K562 treated with DMSO at 1 percent for 4 hours (cell line): ENCODE results near the gene CYBA. TPM values are rescaled to one million over a fixed set of nuclear protein-coding genes. Genes with fewer than 3 reads are reported as not detected.

ENCODE experiments used
- total RNA-seq: library from RNA; unstranded; fragments of 300-600 nt; gene quantifications from 2 replicates; pipeline ENCODE4 v1.2.3, GENCODE V29; 2022; ENCODE audit not compliant: insufficient read depth

Gene CYBA
- total RNA-seq = 618 and 683 TPM in 2 replicates

GRCh38 chr16:88650749-88651275 is at the start of gene CYBA:
Gene CYBA, minus strand, starts transcription at chr16:88651053. Its CDS starts 40 bp downstream, at chr16:88651013.

GRCh38 chr16:88686439-88687253 is 35.8 kb upstream of the CYBA start, which contains the start of gene SNAI3:
Gene SNAI3, minus strand, starts transcription at chr16:88686507. Its CDS starts 101 bp downstream, at chr16:88686406.

GRCh38 chr16:88662843-88663606 is 12.2 kb upstream of the CYBA start, which contains the start of gene MVD:
Gene MVD, minus strand, starts transcription at chr16:88663091. Its CDS starts 11 bp downstream, at chr16:88663080.

GRCh38 chr16:88638323-88639230 is 12.3 kb downstream of the CYBA start, which contains the start of gene IL17C:
Gene IL17C, plus strand, starts transcription at chr16:88638572. Its CDS starts 70 bp downstream, at chr16:88638642.

Other genes with a start within 250 kb of the CYBA start
- gene ZFPM1, start 197.8 kb downstream of the CYBA start, total RNA-seq = 7.7 and 8.9 TPM in 2 replicates
- gene ZC3H18, start 80.7 kb downstream of the CYBA start, total RNA-seq = 47.3 and 54.5 TPM in 2 replicates
- gene IL17C, start 12.5 kb downstream of the CYBA start, total RNA-seq = not detected in 2 replicates
- 88.8 and 102 TPM in 2 replicates for gene MVD, start 12.0 kb upstream of the CYBA start, total RNA-seq
- gene SNAI3, start 35.5 kb upstream of the CYBA start, total RNA-seq = 1.8 TPM in 1 of 2 replicates, not detected in the other
- 51.2 and 58.8 TPM in 2 replicates for gene RNF166, start 55.4 kb upstream of the CYBA start, total RNA-seq
- gene CTU2, start 55.5 kb upstream of the CYBA start, total RNA-seq = 31.2 and 36.6 TPM in 2 replicates
- 237 and 289 TPM in 2 replicates for gene PIEZO1, start 134.2 kb upstream of the CYBA start, total RNA-seq
- 235 and 248 TPM in 2 replicates for gene CDT1, start 152.7 kb upstream of the CYBA start, total RNA-seq
- 276 and 300 TPM in 2 replicates for gene APRT, start 160.9 kb upstream of the CYBA start, total RNA-seq
- 10.0 and 10.5 TPM in 2 replicates for gene GALNS, start 205.9 kb upstream of the CYBA start, total RNA-seq
- 48.4 and 59.9 TPM in 2 replicates for gene TRAPPC2L, start 206.1 kb upstream of the CYBA start, total RNA-seq
- gene PABPN1L, start 215.6 kb upstream of the CYBA start, total RNA-seq = 1.9 TPM in 1 of 2 replicates, not detected in the other